ENCODE results near the gene DBI.

DNA sequence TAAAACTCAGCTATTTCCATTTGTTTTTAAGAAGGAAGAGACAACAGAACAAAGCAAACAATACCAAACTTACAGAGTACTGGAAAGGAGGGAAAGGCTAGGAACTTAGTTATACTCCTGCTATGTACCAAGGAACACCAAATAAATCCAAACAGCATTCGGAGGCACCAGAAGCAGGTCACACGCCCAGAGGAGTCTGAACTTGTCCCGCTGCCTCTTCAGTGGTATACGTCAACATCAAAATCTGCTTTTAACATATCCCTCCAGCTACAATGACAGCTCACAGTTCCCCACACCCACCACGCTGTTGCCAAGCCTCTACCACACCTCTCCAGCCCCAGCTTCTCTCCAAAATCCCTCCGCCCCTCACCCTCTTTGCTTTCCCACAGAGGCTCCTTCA, 17.5 kb upstream of the DBI start:
- TF ChIP-seq GATA3 (IDR thresholded peaks at IDR 0.05; ENCODE audit: low read depth, low read length): no peak
- TF ChIP-seq GATA2 (IDR thresholded peaks at IDR 0.05; ENCODE audit: low read depth, low read length): no peak
